SJSA1 (cell line): ENCODE results near the gene NUBP2. TPM values are rescaled to one million over a fixed set of nuclear protein-coding genes. Genes with fewer than 3 reads are reported as not detected.

Experiments used
- DNase-seq, 2 experiments: peaks; one replicate each; pipeline ENCODE4 v3.0.0-alpha.2; 2015 to 2020; ENCODE audit warnings: low spot score in 2 of 2, low read depth in 1 of 2
- H3K27ac ChIP-seq: fragments of 250-450 bp; sonication (Bioruptor Pico); 2 replicates; pipeline ENCODE4 v1.5.1; 2020; ENCODE audit warnings: mild to moderate bottlenecking, moderate library complexity
- H3K27me3 ChIP-seq: fragments of 250-450 bp; sonication (Bioruptor Pico); replicated peaks from 2 replicates; pipeline ENCODE4 v1.5.1; 2020; ENCODE audit warnings: mild to moderate bottlenecking, moderate library complexity
- H3K36me3 ChIP-seq: fragments of 250-450 bp; sonication (Bioruptor Pico); 2 replicates; pipeline ENCODE4 v1.5.1; 2020; ENCODE audit warnings: mild to moderate bottlenecking
- H3K4me1 ChIP-seq: fragments of 250-450 bp; sonication (Bioruptor Pico); replicated peaks from 2 replicates; pipeline ENCODE4 v1.6.1; 2021; ENCODE audit warnings: mild to moderate bottlenecking
- H3K4me3 ChIP-seq: fragments of 250-450 bp; sonication (Bioruptor Pico); 2 replicates; pipeline ENCODE4 v1.5.1; 2020; ENCODE audit warnings: mild to moderate bottlenecking
- H3K9me3 ChIP-seq: fragments of 250-450 bp; sonication (Bioruptor Pico); replicated peaks from 2 replicates; pipeline ENCODE4 v1.5.1; 2020; ENCODE audit warnings: mild to moderate bottlenecking
- total RNA-seq: library from RNA; depleted of rRNA; stranded (reverse); fragments of >200 nt; shearing (Covaris generic); gene quantifications from 2 replicates; pipeline ENCODE4 v1.2.3, GENCODE V29; 2014

NUBP2 gene
- total RNA-seq, 1 experiment from 2014 or later = 117 TPM

GRCh38 chr16:1779234-1779701, 3.5 kb upstream of the NUBP2 start:
- H3K4me1 ChIP-seq = peaks cover 19% of the 10 kb centered on the region
- no peaks in the 10 kb centered on the region for H3K9me3 ChIP-seq
- H3K36me3 ChIP-seq = peaks cover 66% of the 10 kb centered on the region
- H3K4me3 ChIP-seq = no peak overlapping the region
- no peak overlapping the region for H3K27ac ChIP-seq
- DNase-seq = no peak
- no peaks in the 10 kb centered on the region for H3K27me3 ChIP-seq

GRCh38 chr16:1779741-1780676, 2.8 kb upstream of the NUBP2 start:
- Histone ChIP-seq H3K4me1 (peaks cover 17% of the 10 kb centered on the region), H3K36me3 (peaks cover 62% of the 10 kb centered on the region), H3K27me3 (no peaks in the 10 kb centered on the region), H3K9me3 (no peaks in the 10 kb centered on the region), H3K27ac (no peak overlapping the region), H3K4me3 (no peak overlapping the region)
- no peak for DNase-seq

DNA sequence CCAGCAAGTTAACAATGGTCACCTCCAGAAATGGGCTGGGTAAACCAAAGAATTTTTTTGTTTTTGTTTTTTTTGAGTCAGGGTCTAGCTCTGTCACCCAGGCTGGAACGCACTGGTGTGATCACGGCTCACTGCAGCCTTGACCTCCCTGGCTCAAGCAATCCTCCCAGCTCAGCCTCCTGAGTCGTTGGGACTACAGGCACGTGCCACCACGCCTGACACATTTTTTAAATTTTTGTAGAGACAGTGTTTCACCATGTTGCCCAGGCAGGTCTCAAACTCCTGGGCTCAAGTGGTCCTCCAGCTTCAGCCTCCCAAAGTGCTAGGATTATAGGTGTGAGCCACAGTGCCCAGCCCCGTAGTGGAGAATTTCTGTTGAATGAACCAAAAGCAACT, 2.1 kb upstream of the NUBP2 start:
- Histone ChIP-seq H3K9me3 (no peaks in the 10 kb centered on the region), H3K4me3 (no peak overlapping the region), H3K36me3 (peaks cover 60% of the 10 kb centered on the region), H3K27me3 (no peaks in the 10 kb centered on the region), H3K27ac (no peak overlapping the region), H3K4me1 (peaks cover 17% of the 10 kb centered on the region)
- DNase-seq = no peak

- H3K27me3 ChIP-seq = no peaks in the 10 kb centered on the region
- DNase-seq = no peak
- H3K4me3 ChIP-seq = peak overlapping the region; percentile 98
- no peak overlapping the region for H3K27ac ChIP-seq
- no peaks in the 10 kb centered on the region for H3K9me3 ChIP-seq
- H3K4me1 ChIP-seq = peaks cover 17% of the 10 kb centered on the region
- H3K36me3 ChIP-seq = peaks cover 61% of the 10 kb centered on the region
These were observed 1.5 kb upstream of the NUBP2 start for GRCh38 chr16:1781254-1781653.

DNA sequence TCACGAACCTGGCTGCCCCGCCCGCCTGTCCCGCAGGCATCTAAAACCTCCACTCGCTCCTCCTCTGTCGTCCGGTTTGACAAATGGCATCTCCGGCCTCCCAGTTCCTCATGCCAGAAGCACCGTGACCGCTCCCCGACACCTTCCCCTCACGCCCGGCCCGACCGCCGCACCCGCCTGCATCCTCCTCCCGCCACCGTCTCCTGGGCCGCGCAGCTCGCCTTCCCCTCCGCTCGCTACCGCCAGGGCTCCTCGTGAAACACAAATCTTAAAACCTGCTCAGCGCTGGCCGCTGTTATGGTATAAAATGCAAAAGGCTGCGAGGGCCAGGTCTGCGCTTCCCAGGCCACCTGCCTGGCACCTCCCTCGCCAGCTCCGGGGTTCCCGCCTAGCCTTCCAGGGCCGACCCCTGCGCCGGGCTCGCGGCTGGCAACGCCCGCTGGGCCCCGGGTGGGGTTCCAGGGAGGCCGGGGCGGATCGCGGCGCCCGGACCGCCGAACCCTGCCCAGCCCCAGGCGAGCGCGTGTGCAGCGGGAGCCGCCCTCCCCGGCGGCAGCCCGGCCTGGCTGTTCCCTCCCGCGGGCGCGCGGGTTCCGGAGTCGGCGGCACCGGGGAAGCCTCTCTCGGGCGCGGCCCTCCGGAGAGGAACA, 877 bp upstream of the NUBP2 start:
- Histone ChIP-seq H3K4me1 (peaks cover 17% of the 10 kb centered on the region), H3K36me3 (peaks cover 62% of the 10 kb centered on the region), H3K27ac (no peak overlapping the region), H3K9me3 (no peaks in the 10 kb centered on the region), H3K4me3 (peak overlapping the region; percentile 98), H3K27me3 (no peaks in the 10 kb centered on the region)
- DNase-seq = peak in 1 of 2 experiments; percentile 33

DNA sequence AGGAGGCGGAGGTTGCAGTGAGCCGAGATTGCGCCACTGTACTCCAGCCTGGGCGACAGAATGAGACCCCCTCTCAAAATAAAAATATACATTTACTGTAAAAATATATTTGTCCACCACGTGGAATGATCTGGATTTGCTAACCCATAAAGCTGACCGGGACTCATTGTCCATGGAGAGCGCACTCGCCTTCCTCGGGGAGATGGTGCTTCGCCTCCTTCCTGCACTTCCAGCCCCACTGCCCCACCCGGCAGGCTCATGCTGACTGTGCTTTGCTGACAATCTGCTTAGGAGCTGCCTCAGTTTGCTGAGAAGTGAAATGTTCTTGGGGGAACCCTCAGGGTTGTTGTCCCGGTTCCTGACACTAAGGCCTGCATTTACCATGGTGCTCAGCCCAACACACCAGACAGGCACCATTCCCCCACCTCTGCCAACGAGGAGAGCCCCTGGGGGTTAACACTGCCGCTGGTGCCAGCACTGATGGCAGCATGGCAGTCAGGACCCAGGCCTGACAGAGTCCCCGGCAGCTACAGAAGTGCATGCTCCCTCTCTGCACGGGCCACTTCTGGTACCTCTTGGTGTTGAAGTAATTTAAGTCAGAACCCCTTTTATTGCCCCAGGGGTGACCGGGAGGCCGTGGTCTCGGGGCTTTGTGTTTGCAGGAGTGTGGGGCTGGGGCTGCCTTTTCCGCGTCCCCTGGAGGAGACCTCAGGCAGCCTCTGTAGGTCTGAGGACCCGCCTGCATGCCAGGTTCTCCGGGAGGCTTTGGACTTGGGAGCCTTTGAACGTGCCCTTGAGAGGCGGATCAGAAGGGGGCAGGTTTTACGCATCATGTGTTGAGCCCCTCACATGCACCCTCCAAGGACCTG, 2.5 kb downstream of the NUBP2 start:
- Histone ChIP-seq H3K27ac (no peak overlapping the region), H3K9me3 (no peaks in the 10 kb centered on the region), H3K27me3 (no peaks in the 10 kb centered on the region), H3K4me3 (no peak overlapping the region), H3K4me1 (peaks cover 17% of the 10 kb centered on the region), H3K36me3 (peaks cover 64% of the 10 kb centered on the region)
- DNase-seq = no peak

DNA sequence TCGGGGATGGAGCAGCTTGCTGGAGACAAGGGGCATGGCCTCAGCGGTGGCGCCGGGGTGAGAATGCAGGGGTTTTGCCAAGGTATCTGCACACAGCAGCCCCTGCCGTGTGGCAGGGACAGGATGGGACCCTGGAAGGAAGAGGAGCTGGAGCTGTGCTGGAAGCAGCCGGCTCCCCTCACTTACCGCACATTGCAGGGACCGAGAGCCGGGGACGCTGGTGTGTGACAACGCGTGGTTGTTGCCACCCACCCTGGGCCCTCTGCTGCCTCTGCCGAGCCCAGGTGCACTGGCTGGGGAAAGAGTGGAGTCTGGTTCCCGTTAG, 3.0 kb downstream of the NUBP2 start:
- peaks cover 69% of the 10 kb centered on the region for H3K36me3 ChIP-seq
- H3K9me3 ChIP-seq = no peaks in the 10 kb centered on the region
- DNase-seq = no peak
- no peak overlapping the region for H3K4me3 ChIP-seq
- no peak overlapping the region for H3K27ac ChIP-seq
- H3K4me1 ChIP-seq = peaks cover 17% of the 10 kb centered on the region
- H3K27me3 ChIP-seq = no peaks in the 10 kb centered on the region

DNA sequence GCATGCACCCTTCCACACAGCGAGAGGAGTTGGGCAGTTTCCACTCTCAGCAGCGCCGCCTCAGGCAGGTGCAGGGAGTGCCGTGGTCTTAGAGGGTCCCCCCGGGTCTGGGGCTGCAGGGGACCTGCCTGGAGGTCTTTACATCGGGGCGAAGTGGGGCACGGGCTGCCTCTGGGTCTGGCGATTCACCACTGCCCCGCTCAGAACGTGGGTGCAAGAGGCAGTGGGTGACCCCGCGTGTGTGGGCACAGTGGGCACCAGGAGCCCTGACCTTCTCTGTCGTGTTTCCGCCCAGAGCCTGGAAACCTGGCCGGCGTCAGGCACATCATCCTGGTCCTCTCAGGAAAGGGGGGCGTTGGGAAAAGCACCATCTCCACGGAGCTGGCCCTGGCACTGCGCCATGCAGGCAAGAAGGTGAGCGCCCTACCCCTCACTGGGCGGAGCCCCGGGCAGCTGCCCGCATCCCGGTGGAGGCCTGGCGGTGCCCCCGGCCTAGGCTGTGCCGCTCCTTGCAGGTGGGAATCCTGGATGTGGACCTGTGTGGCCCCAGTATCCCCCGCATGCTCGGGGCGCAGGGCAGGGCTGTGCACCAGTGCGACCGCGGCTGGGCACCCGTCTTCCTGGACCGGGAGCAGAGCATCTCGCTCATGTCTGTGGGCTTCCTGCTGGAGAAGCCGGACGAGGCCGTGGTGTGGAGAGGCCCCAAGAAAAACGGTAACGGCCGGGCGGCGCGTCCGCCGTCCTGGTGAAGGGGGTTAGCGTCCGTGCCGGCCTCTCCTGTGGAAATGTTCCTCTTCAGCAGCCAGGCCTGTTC, 3.7 kb downstream of the NUBP2 start:
- Histone ChIP-seq H3K27me3 (no peaks in the 10 kb centered on the region), H3K4me3 (no peak overlapping the region), H3K4me1 (peaks cover 14% of the 10 kb centered on the region), H3K27ac (no peak overlapping the region), H3K9me3 (no peaks in the 10 kb centered on the region), H3K36me3 (peaks cover 74% of the 10 kb centered on the region)
- no peak for DNase-seq

DNA sequence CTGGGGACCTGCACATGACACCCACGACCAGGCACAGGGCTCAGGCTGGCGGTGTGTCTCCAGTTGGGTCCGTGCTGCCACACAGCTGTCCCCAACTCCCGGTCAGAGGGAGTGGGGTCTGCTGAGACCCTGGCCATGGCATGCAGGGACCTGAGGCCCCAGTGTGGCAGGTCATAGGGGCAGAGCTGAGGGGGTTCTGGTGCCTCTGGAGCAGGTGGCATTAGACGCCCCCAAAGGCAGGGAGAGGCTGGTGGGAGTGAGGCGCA, 4.2 kb downstream of the NUBP2 start:
- Histone ChIP-seq H3K36me3 (peaks cover 72% of the 10 kb centered on the region), H3K4me3 (no peak overlapping the region), H3K27ac (no peak overlapping the region), H3K4me1 (peaks cover 8% of the 10 kb centered on the region), H3K9me3 (no peaks in the 10 kb centered on the region), H3K27me3 (no peaks in the 10 kb centered on the region)
- no peak for DNase-seq

DNA sequence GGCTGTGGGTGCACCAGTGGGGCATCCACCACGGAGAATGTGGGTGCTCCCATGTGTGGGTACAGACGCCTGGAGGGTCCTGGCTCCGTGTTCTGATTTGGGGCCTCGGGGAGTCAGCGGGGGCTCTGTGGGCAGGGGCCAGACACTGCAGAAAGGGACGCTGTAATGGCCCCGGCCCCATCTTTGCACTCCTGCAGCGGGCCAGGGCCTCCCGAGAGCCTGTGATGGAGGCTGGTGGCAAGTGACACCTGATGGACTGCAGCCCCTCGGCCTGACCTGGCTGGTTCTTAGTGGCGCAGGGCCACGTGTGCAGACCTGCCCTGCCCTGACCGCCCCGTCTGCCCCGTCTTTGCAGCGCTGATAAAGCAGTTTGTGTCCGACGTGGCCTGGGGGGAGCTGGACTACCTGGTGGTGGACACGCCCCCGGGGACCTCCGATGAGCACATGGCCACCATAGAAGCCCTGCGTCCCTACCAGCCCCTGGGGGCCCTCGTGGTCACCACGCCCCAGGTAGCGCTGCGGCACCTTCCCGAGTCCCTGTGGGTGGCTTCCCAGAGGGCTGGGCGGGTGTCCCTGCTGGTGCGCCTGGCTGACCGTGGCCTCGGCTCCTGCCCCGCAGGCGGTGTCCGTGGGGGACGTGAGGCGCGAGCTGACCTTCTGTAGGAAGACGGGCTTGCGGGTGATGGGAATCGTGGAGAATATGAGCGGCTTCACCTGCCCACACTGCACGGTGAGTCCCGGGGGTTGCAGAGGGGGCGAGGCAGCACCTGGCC, 4.7 kb downstream of the NUBP2 start:
- no peak for DNase-seq
- Histone ChIP-seq H3K36me3 (peaks cover 72% of the 10 kb centered on the region), H3K9me3 (no peaks in the 10 kb centered on the region), H3K27ac (no peak overlapping the region), H3K4me3 (no peak overlapping the region), H3K27me3 (no peaks in the 10 kb centered on the region), H3K4me1 (peaks cover 7% of the 10 kb centered on the region)

DNA sequence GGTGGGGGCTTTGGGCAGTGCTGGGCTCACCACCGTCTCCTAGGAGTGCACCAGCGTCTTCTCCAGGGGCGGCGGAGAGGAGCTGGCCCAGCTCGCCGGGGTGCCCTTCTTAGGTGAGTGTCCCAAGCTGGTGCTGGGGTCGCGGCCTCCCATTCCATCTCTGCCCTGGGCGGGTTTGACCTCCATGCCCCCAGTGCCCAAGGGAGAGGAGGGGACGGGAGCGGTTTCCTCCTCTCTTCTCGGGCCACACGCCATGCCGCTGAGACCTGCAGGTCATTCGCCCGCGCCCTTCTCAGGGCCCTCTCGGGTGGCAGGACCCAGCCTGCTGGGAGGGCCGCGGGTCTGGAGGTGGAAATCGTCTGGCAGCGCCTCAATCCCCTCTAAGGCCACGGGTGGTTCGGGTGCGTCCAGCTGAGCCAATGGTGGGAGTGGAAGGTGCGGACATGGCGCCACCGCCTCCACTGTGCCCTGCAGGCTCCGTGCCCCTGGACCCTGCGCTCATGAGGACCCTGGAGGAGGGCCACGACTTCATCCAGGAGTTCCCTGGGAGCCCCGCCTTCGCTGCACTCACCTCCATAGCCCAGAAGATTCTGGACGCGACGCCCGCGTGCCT, 5.4 kb downstream of the NUBP2 start:
- Histone ChIP-seq H3K4me3 (no peak overlapping the region), H3K27ac (no peak overlapping the region), H3K27me3 (no peaks in the 10 kb centered on the region), H3K4me1 (peaks cover 7% of the 10 kb centered on the region), H3K9me3 (no peaks in the 10 kb centered on the region), H3K36me3 (peaks cover 70% of the 10 kb centered on the region)
- no peak for DNase-seq

DNA sequence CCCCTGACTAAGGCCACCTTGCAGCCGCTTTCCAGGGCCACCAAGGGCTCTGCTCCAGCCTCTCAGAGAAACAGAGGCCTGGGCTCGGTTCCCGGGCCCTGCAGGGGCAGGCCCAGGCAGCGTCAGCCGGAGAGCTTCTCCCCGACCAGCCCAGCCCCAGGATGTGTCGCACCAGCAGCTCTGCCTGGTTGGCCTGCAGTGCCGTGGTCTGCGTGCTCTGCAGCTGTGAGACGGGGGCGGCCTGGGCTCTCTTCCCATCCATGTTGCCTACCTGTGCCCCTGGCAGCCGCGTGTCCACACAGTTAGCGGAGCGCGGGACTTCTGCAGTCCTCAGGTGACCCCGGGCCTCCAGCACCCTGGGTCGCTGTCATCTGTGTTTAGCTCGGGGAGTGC, 5.9 kb downstream of the NUBP2 start:
- no peak for DNase-seq
- H3K36me3 ChIP-seq = peaks cover 70% of the 10 kb centered on the region
- H3K4me1 ChIP-seq = peaks cover 7% of the 10 kb centered on the region; the same call in 1 of the 2 replicates
- H3K27ac ChIP-seq = no peak overlapping the region
- H3K27me3 ChIP-seq = no peaks in the 10 kb centered on the region
- no peaks in the 10 kb centered on the region for H3K9me3 ChIP-seq
- H3K4me3 ChIP-seq = no peak overlapping the region
